ENCODE results near the gene KIFC1.

Gene KIFC1

GRCh38 chr6:33428224-33428965, 36.8 kb downstream of the KIFC1 start:
- no peak for DNase-seq (ENCODE audit: low read depth, low spot score)
- CTCF ChIA-PET, result interaction anchor here (0.6 to 3.9 kb wide), 4 partner anchors 10 to 38 kb away, joined by 3 to 19 read pairs (median 4); no protein-coding TSS in a partner anchor
- POLR2A ChIA-PET, result no interaction called here
- H3K4me3 ChIP-seq (ENCODE audit: low read depth, low read length), result peak overlapping the region; percentile 66
- TF ChIP-seq, protein P1, sequence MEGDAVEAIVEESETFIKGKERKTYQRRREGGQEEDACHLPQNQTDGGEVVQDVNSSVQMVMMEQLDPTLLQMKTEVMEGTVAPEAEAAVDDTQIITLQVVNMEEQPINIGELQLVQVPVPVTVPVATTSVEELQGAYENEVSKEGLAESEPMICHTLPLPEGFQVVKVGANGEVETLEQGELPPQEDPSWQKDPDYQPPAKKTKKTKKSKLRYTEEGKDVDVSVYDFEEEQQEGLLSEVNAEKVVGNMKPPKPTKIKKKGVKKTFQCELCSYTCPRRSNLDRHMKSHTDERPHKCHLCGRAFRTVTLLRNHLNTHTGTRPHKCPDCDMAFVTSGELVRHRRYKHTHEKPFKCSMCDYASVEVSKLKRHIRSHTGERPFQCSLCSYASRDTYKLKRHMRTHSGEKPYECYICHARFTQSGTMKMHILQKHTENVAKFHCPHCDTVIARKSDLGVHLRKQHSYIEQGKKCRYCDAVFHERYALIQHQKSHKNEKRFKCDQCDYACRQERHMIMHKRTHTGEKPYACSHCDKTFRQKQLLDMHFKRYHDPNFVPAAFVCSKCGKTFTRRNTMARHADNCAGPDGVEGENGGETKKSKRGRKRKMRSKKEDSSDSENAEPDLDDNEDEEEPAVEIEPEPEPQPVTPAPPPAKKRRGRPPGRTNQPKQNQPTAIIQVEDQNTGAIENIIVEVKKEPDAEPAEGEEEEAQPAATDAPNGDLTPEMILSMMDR (IDR thresholded peaks at IDR 0.05; ENCODE audit: insufficient read depth, low read length, missing control alignments), result peak; percentile 34

- POLR2A ChIA-PET, result no interaction called here
- CTCF ChIA-PET, result interaction anchor here (0.6 to 3.9 kb wide), 4 partner anchors 11 to 39 kb away, joined by 3 to 19 read pairs (median 4); no protein-coding TSS in a partner anchor
- no peak for DNase-seq (ENCODE audit: low read depth, low spot score)
- no peak overlapping the region for H3K4me3 ChIP-seq (ENCODE audit: low read depth, low read length)
- TF ChIP-seq, protein P1 (IDR thresholded peaks at IDR 0.05; ENCODE audit: insufficient read depth, low read length, missing control alignments), result no peak
Observed at GRCh38 chr6:33428966-33429749, 37.5 kb downstream of the KIFC1 start.

GRCh38 chr6:33429750-33430052, 38.1 kb downstream of the KIFC1 start:
- POLR2A ChIA-PET, result no interaction called here
- no peak for DNase-seq (ENCODE audit: low read depth, low spot score)
- TF ChIP-seq, protein P1 (IDR thresholded peaks at IDR 0.05; ENCODE audit: insufficient read depth, low read length, missing control alignments), result no peak
- CTCF ChIA-PET, result interaction anchor here (3.9 kb wide), 1 partner anchor 39 kb away, joined by 19 read pairs; no protein-coding TSS in a partner anchor
- H3K4me3 ChIP-seq (ENCODE audit: low read depth, low read length), result no peak overlapping the region

- CTCF ChIA-PET, result interaction anchor here (0.6 to 3.9 kb wide), 5 partner anchors 8 to 46 kb away, joined by 3 to 19 read pairs (median 3); no protein-coding TSS in a partner anchor
Observed at GRCh38 chr6:33430334-33430733, 38.7 kb downstream of the KIFC1 start.

GRCh38 chr6:33430991-33431879, 39.6 kb downstream of the KIFC1 start:
- CTCF ChIA-PET, result interaction anchor here (0.6 to 3.9 kb wide), 6 partner anchors 9 to 47 kb away, joined by 3 to 19 read pairs (median 4); no protein-coding TSS in a partner anchor
- TF ChIP-seq, protein P1 (IDR thresholded peaks at IDR 0.05; ENCODE audit: insufficient read depth, low read length, missing control alignments), result no peak
- no peak overlapping the region for H3K4me3 ChIP-seq (ENCODE audit: low read depth, low read length)
- POLR2A ChIA-PET, result interaction anchor here (0.7 kb wide), 1 partner anchor 16 kb away, joined by 5 read pairs; no protein-coding TSS in a partner anchor
- no peak for DNase-seq (ENCODE audit: low read depth, low spot score)

More at GRCh38 chr6:33430334-33430733, 38.7 kb downstream of the KIFC1 start:
- no peak overlapping the region for H3K4me3 ChIP-seq (ENCODE audit: low read depth, low read length)
- POLR2A ChIA-PET, result no interaction called here
- TF ChIP-seq, protein P1 (IDR thresholded peaks at IDR 0.05; ENCODE audit: insufficient read depth, low read length, missing control alignments), result no peak
- DNase-seq (ENCODE audit: low read depth, low spot score), result no peak
